GM10266 (cell line): Measurements from ENCODE around the gene IFI44L.

Source experiments
- DNase-seq: peaks from one replicate; pipeline ENCODE4 v3.0.0; 2012; ENCODE audit errors: extremely low spot score
- CTCF ChIP-seq: IDR thresholded peaks from 2 replicates; pipeline ENCODE4 v1.5.1; 2012; ENCODE audit warnings: mild to moderate bottlenecking, low read depth; ENCODE audit not compliant: control insufficient read depth, insufficient read depth; ENCODE audit errors: missing control alignments

IFI44L gene

GRCh38 chr1:78619032-78619431 is 1.2 kb upstream of the IFI44L start:
- no peak for DNase-seq
- no peak for TF ChIP-seq CTCF

- no peak for DNase-seq
- no peak for TF ChIP-seq CTCF
These were observed 824 bp upstream of the IFI44L start for GRCh38 chr1:78619446-78619802.

GRCh38 chr1:78620666-78621065 is 418 bp downstream of the IFI44L start:
- DNase-seq = no peak
- TF ChIP-seq CTCF = no peak

- DNase-seq = no peak
- no peak for TF ChIP-seq CTCF
These were observed 2.3 kb downstream of the IFI44L start for GRCh38 chr1:78622548-78622947.

GRCh38 chr1:78624035-78624434 is 3.8 kb downstream of the IFI44L start:
- TF ChIP-seq CTCF = no peak
- no peak for DNase-seq

GRCh38 chr1:78627321-78627720 is 7.1 kb downstream of the IFI44L start:
- DNase-seq = no peak
- TF ChIP-seq CTCF = no peak

GRCh38 chr1:78630600-78630999 is 10.4 kb downstream of the IFI44L start:
- DNase-seq = no peak
- TF ChIP-seq CTCF = no peak
